HepG2 (cell line): ENCODE measurements around the gene FKBP10. TPM values are rescaled to one million over a fixed set of nuclear protein-coding genes. Genes with fewer than 3 reads are reported as not detected.

ENCODE experiments used
- AHR ChIP-seq: IDR thresholded peaks from 2 replicates; pipeline ENCODE4 v1.6.1; 2018; ENCODE audit warnings: missing genetic modification reagents, missing compliant biosample characterization
- MIXL1 ChIP-seq: IDR thresholded peaks from 2 replicates; pipeline ENCODE4 v1.6.1; 2016
- ZBTB7B ChIP-seq: sonication (generic); formaldehyde crosslinking; IDR thresholded peaks from 2 replicates; pipeline ENCODE4 v1.4.0; 2020; ENCODE audit warnings: missing genetic modification reagents
- ZNF446 ChIP-seq: sonication (generic); formaldehyde crosslinking; IDR thresholded peaks from 2 replicates; pipeline ENCODE4 v1.5.0; 2020; ENCODE audit warnings: mild to moderate bottlenecking, missing genetic modification reagents
- ZNF614 ChIP-seq: IDR thresholded peaks from 2 replicates; pipeline ENCODE4 v1.6.1; 2018; ENCODE audit warnings: missing biosample characterization, missing genetic modification reagents, inconsistent platforms, borderline replicate concordance
- ZNF678 ChIP-seq: sonication (generic); formaldehyde crosslinking; IDR thresholded peaks from 2 replicates; pipeline ENCODE4 v1.4.0; 2020; ENCODE audit warnings: mild to moderate bottlenecking, missing genetic modification reagents
- polyA plus RNA-seq, 8 experiments: library from polyadenylated mRNA; depleted of rRNA in 3 of 8; stranded (reverse) in 7 of 8; unstranded in 1 of 8; fragments of >200 nt; fragmentation: Illumina TruSeq in 4 of 8; extraction: Trizol in 4 of 8; gene quantifications; 2 replicates each; pipeline versions ENCODE4 v1.2.1 to v1.2.3, GENCODE V29; 2011 to 2016; ENCODE audit warnings: low read depth in 4 of 8, missing spikeins in 1 of 8, mixed read lengths in 1 of 8; ENCODE audit not compliant: insufficient read depth in 1 of 8
- total RNA-seq, 5 experiments: library from RNA; depleted of rRNA; stranded (reverse); fragments of >200 nt; fragmentation: Illumina TruSeq; extraction: Trizol; gene quantifications; 2 replicates each; pipeline ENCODE4 v1.2.3, GENCODE V29; 2016; ENCODE audit warnings: low read depth in 1 of 5
- TF ChIP-seq, protein P1 (sequence below): sonication (generic); formaldehyde crosslinking; IDR thresholded peaks from one replicate; pipeline ENCODE4 v1.5.1; 2020; ENCODE audit warnings: mild to moderate bottlenecking, missing genetic modification reagents; ENCODE audit errors: not compliant biosample characterization
- TF ChIP-seq, protein P2 (sequence below): sonication (generic); formaldehyde crosslinking; IDR thresholded peaks from 2 replicates; pipeline ENCODE4 v1.4.0; 2020; ENCODE audit warnings: missing genetic modification reagents
- TF ChIP-seq, protein P3 (sequence below): sonication (generic); formaldehyde crosslinking; conservative IDR thresholded peaks from 2 replicates; pipeline ENCODE4 v1.4.0; 2020; ENCODE audit warnings: missing genetic modification reagents
- TF ChIP-seq, protein P4 (sequence below): sonication (generic); formaldehyde crosslinking; conservative IDR thresholded peaks from 2 replicates; pipeline ENCODE4 v1.4.0; 2020; ENCODE audit warnings: mild to moderate bottlenecking, missing genetic modification reagents, moderate library complexity

FKBP10 gene
- total and polyA plus RNA-seq, 2 of the 13 experiments (the other 11 are each of a cell fraction or from before 2014, with no cell fraction given): 149 to 573 TPM

DNA sequence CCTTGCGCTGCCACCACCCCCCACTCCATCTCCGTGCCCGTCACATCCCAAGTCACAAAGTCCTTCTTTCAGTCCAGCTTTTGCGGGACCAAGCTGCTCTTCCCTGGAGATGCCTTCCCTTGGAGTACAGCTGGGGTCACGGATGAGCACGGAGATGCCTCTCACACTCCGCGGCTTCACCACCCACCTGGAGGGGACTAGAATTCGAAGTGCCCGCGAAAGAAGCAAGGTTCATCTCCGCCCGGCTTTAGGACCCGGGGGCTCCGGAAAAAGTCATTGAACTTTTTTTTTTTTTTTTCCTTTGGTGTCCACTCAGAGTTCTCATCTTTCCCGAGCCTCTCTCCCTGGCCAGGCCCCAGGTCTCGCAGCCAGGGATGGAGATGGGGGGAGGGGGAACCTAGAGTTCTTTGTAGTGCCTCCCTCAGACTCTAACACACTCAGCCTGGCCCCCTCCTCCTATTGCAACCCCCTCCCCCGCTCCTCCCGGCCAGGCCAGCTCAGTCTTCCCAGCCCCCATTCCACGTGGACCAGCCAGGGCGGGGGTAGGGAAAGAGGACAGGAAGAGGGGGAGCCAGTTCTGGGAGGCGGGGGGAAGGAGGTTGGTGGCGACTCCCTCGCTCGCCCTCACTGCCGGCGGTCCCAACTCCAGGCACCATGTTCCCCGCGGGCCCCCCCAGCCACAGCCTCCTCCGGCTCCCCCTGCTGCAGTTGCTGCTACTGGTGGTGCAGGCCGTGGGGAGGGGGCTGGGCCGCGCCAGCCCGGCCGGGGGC is at the start of gene FKBP10 (continued):
- TF ChIP-seq, protein P1, sequence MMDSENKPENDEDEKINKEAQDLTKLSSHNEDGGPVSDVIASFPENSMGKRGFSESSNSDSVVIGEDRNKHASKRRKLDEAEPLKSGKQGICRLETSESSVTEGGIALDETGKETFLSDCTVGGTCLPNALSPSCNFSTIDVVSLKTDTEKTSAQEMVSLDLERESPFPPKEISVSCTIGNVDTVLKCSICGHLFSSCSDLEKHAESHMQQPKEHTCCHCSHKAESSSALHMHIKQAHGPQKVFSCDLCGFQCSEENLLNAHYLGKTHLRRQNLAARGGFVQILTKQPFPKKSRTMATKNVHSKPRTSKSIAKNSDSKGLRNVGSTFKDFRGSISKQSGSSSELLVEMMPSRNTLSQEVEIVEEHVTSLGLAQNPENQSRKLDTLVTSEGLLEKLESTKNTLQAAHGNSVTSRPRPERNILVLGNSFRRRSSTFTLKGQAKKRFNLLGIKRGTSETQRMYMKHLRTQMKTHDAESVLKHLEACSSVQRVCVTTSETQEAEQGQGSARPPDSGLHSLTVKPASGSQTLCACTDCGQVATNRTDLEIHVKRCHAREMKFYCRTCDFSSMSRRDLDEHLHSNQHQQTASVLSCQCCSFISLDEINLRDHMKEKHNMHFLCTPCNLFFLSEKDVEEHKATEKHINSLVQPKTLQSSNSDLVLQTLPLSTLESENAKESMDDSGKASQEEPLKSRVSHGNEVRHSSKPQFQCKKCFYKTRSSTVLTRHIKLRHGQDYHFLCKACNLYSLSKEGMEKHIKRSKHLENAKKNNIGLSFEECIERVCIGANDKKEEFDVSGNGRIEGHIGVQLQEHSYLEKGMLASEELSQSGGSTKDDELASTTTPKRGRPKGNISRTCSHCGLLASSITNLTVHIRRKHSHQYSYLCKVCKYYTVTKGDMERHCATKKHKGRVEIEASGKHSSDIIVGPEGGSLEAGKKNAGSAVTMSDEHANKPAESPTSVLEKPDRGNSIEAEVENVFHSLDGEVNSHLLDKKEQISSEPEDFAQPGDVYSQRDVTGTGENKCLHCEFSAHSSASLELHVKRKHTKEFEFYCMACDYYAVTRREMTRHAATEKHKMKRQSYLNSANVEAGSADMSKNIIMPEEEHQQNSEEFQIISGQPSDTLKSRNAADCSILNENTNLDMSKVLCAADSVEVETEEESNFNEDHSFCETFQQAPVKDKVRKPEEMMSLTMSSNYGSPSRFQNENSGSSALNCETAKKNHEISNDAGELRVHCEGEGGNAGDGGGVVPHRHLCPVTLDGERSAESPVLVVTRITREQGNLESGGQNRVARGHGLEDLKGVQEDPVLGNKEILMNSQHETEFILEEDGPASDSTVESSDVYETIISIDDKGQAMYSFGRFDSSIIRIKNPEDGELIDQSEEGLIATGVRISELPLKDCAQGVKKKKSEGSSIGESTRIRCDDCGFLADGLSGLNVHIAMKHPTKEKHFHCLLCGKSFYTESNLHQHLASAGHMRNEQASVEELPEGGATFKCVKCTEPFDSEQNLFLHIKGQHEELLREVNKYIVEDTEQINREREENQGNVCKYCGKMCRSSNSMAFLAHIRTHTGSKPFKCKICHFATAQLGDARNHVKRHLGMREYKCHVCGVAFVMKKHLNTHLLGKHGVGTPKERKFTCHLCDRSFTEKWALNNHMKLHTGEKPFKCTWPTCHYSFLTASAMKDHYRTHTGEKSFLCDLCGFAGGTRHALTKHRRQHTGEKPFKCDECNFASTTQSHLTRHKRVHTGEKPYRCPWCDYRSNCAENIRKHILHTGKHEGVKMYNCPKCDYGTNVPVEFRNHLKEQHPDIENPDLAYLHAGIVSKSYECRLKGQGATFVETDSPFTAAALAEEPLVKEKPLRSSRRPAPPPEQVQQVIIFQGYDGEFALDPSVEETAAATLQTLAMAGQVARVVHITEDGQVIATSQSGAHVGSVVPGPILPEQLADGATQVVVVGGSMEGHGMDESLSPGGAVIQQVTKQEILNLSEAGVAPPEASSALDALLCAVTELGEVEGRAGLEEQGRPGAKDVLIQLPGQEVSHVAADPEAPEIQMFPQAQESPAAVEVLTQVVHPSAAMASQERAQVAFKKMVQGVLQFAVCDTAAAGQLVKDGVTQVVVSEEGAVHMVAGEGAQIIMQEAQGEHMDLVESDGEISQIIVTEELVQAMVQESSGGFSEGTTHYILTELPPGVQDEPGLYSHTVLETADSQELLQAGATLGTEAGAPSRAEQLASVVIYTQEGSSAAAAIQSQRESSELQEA (CRISPR knock-in tag): peak; percentile 9
- TF ChIP-seq AHR (CRISPR knock-in tag) (no peak), ZBTB7B (CRISPR knock-in tag) (no peak), ZNF446 (CRISPR knock-in tag) (no peak), ZNF678 (CRISPR knock-in tag) (no peak), ZNF614 (CRISPR knock-in tag) (peak; percentile 17; the same call in 1 of the 2 replicates), MIXL1 (CRISPR knock-in tag) (no peak)
- TF ChIP-seq, protein P2, sequence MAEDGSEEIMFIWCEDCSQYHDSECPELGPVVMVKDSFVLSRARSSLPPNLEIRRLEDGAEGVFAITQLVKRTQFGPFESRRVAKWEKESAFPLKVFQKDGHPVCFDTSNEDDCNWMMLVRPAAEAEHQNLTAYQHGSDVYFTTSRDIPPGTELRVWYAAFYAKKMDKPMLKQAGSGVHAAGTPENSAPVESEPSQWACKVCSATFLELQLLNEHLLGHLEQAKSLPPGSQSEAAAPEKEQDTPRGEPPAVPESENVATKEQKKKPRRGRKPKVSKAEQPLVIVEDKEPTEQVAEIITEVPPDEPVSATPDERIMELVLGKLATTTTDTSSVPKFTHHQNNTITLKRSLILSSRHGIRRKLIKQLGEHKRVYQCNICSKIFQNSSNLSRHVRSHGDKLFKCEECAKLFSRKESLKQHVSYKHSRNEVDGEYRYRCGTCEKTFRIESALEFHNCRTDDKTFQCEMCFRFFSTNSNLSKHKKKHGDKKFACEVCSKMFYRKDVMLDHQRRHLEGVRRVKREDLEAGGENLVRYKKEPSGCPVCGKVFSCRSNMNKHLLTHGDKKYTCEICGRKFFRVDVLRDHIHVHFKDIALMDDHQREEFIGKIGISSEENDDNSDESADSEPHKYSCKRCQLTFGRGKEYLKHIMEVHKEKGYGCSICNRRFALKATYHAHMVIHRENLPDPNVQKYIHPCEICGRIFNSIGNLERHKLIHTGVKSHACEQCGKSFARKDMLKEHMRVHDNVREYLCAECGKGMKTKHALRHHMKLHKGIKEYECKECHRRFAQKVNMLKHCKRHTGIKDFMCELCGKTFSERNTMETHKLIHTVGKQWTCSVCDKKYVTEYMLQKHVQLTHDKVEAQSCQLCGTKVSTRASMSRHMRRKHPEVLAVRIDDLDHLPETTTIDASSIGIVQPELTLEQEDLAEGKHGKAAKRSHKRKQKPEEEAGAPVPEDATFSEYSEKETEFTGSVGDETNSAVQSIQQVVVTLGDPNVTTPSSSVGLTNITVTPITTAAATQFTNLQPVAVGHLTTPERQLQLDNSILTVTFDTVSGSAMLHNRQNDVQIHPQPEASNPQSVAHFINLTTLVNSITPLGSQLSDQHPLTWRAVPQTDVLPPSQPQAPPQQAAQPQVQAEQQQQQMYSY (CRISPR knock-in tag): no peak
- TF ChIP-seq, protein P3, sequence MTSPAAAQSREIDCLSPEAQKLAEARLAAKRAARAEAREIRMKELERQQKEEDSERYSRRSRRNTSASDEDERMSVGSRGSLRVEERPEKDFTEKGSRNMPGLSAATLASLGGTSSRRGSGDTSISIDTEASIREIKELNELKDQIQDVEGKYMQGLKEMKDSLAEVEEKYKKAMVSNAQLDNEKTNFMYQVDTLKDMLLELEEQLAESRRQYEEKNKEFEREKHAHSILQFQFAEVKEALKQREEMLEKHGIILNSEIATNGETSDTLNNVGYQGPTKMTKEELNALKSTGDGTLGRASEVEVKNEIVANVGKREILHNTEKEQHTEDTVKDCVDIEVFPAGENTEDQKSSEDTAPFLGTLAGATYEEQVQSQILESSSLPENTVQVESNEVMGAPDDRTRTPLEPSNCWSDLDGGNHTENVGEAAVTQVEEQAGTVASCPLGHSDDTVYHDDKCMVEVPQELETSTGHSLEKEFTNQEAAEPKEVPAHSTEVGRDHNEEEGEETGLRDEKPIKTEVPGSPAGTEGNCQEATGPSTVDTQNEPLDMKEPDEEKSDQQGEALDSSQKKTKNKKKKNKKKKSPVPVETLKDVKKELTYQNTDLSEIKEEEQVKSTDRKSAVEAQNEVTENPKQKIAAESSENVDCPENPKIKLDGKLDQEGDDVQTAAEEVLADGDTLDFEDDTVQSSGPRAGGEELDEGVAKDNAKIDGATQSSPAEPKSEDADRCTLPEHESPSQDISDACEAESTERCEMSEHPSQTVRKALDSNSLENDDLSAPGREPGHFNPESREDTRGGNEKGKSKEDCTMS (CRISPR knock-in tag): no peak
- TF ChIP-seq, protein P4, sequence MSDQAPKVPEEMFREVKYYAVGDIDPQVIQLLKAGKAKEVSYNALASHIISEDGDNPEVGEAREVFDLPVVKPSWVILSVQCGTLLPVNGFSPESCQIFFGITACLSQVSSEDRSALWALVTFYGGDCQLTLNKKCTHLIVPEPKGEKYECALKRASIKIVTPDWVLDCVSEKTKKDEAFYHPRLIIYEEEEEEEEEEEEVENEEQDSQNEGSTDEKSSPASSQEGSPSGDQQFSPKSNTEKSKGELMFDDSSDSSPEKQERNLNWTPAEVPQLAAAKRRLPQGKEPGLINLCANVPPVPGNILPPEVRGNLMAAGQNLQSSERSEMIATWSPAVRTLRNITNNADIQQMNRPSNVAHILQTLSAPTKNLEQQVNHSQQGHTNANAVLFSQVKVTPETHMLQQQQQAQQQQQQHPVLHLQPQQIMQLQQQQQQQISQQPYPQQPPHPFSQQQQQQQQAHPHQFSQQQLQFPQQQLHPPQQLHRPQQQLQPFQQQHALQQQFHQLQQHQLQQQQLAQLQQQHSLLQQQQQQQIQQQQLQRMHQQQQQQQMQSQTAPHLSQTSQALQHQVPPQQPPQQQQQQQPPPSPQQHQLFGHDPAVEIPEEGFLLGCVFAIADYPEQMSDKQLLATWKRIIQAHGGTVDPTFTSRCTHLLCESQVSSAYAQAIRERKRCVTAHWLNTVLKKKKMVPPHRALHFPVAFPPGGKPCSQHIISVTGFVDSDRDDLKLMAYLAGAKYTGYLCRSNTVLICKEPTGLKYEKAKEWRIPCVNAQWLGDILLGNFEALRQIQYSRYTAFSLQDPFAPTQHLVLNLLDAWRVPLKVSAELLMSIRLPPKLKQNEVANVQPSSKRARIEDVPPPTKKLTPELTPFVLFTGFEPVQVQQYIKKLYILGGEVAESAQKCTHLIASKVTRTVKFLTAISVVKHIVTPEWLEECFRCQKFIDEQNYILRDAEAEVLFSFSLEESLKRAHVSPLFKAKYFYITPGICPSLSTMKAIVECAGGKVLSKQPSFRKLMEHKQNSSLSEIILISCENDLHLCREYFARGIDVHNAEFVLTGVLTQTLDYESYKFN: peak; percentile 64
